SK-N-SH (cell line): ENCODE data around the gene C3orf20.

Experiments used
- ELF1 ChIP-seq: IDR thresholded peaks from 2 replicates; pipeline ENCODE4 v1.4.0; 2012
- EP300 ChIP-seq, 2 experiments: IDR thresholded peaks; 2 replicates each; pipeline versions ENCODE4 v1.4.0 to v1.6.1; 2012; ENCODE audit warnings: borderline replicate concordance in 1 of 2, low read depth in 1 of 2, low read length in 1 of 2
- EZH2phosphoT487 ChIP-seq: fragments of 200-600 bp; sonication (generic); IDR thresholded peaks from 2 replicates; pipeline ENCODE4 v1.6.1; 2017; ENCODE audit warnings: low read depth, mixed run types, mild to moderate bottlenecking, antibody characterized with exemption, moderate library complexity, borderline replicate concordance
- FOXM1 ChIP-seq: IDR thresholded peaks from 2 replicates; pipeline ENCODE4 v1.4.0; 2012; ENCODE audit warnings: low read depth, mild to moderate bottlenecking
- POLR2AphosphoS5 ChIP-seq: IDR thresholded peaks from 2 replicates; pipeline ENCODE4 v1.6.1; 2012; ENCODE audit warnings: low read depth, low read length
- RCOR1 ChIP-seq: fragments of 150-350 bp; IDR thresholded peaks from 2 replicates; pipeline ENCODE4 v1.6.1; 2017; ENCODE audit warnings: antibody characterized with exemption, low read length
- SMC3 ChIP-seq: IDR thresholded peaks from 2 replicates; pipeline ENCODE4 v1.6.1; 2012; ENCODE audit warnings: low read depth, low read length, improper control_type of control experiment
- YY1 ChIP-seq: IDR thresholded peaks from 2 replicates; pipeline ENCODE4 v1.4.0; 2012; ENCODE audit warnings: low read depth, mild to moderate bottlenecking
- TF ChIP-seq, protein P1 (sequence below): fragments of 200-600 bp; sonication (generic); IDR thresholded peaks from 2 replicates; pipeline ENCODE4 v1.6.1; 2017; ENCODE audit warnings: antibody characterized with exemption, mild to moderate bottlenecking, moderate library complexity
- TF ChIP-seq, protein P2 (sequence below): fragments of 150-350 bp; IDR thresholded peaks from 2 replicates; pipeline ENCODE4 v1.6.1; 2016; ENCODE audit warnings: mild to moderate bottlenecking, low read depth, low read length
- TF ChIP-seq, protein P3 (sequence below): IDR thresholded peaks from 2 replicates; pipeline ENCODE4; 2012

DNA sequence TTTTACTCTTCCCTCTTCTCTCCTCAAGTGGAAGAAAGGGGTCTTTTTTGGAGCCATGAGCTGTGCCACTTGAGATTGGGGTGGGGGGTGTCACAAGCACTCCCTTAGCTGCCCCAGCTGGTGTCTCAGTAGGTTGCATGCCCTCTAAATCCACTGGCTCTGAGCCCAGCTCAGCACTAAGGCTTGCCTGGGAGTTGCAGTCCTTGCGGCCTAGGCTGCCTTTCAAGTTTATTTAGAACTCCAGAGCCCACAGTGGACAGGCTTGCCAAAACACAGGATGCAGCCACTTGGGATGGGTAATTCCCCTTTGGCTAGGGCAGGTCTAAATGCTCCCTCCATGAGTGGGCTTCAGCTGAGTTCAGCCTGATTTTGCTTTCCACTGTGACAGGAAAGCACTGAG lies 24.7 kb downstream of the C3orf20 start:
- TF ChIP-seq YY1 (no peak), FOXM1 (no peak), EZH2phosphoT487 (no peak), POLR2AphosphoS5 (no peak), RCOR1 (no peak), ELF1 (no peak), SMC3 (no peak), EP300 (IDR thresholded peaks at IDR 0.05; ENCODE audit: borderline replicate concordance in 1 of 2, low read depth in 1 of 2, low read length in 1 of 2) (no peak)
- TF ChIP-seq, protein P1, sequence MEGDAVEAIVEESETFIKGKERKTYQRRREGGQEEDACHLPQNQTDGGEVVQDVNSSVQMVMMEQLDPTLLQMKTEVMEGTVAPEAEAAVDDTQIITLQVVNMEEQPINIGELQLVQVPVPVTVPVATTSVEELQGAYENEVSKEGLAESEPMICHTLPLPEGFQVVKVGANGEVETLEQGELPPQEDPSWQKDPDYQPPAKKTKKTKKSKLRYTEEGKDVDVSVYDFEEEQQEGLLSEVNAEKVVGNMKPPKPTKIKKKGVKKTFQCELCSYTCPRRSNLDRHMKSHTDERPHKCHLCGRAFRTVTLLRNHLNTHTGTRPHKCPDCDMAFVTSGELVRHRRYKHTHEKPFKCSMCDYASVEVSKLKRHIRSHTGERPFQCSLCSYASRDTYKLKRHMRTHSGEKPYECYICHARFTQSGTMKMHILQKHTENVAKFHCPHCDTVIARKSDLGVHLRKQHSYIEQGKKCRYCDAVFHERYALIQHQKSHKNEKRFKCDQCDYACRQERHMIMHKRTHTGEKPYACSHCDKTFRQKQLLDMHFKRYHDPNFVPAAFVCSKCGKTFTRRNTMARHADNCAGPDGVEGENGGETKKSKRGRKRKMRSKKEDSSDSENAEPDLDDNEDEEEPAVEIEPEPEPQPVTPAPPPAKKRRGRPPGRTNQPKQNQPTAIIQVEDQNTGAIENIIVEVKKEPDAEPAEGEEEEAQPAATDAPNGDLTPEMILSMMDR: no peak
- TF ChIP-seq, protein P2, sequence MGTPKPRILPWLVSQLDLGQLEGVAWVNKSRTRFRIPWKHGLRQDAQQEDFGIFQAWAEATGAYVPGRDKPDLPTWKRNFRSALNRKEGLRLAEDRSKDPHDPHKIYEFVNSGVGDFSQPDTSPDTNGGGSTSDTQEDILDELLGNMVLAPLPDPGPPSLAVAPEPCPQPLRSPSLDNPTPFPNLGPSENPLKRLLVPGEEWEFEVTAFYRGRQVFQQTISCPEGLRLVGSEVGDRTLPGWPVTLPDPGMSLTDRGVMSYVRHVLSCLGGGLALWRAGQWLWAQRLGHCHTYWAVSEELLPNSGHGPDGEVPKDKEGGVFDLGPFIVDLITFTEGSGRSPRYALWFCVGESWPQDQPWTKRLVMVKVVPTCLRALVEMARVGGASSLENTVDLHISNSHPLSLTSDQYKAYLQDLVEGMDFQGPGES: no peak
- TF ChIP-seq, protein P3, sequence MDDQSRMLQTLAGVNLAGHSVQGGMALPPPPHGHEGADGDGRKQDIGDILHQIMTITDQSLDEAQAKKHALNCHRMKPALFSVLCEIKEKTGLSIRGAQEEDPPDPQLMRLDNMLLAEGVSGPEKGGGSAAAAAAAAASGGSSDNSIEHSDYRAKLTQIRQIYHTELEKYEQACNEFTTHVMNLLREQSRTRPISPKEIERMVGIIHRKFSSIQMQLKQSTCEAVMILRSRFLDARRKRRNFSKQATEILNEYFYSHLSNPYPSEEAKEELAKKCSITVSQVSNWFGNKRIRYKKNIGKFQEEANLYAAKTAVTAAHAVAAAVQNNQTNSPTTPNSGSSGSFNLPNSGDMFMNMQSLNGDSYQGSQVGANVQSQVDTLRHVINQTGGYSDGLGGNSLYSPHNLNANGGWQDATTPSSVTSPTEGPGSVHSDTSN: no peak
